ES-I3 (cell line): ENCODE results near the gene EMX1.

Experiments
- H3K36me3 ChIP-seq: 2 replicates; pipeline ENCODE4 v1.6.1; 2013; ENCODE audit warnings: mild to moderate bottlenecking, low read length, control low read depth, moderate library complexity; ENCODE audit not compliant: insufficient read depth
- H3K4me1 ChIP-seq: 2 replicates; pipeline ENCODE4 v1.6.1; 2013; ENCODE audit warnings: mild to moderate bottlenecking, control low read depth, low read length; ENCODE audit not compliant: insufficient read depth
- H3K9ac ChIP-seq: 2 replicates; pipeline ENCODE4 v1.6.1; 2013; ENCODE audit warnings: low read depth, mild to moderate bottlenecking, low read length, moderate library complexity
- H3K9me3 ChIP-seq: 2 replicates; pipeline ENCODE4 v1.6.1; 2013; ENCODE audit warnings: mild to moderate bottlenecking, low read length, moderate library complexity; ENCODE audit not compliant: control insufficient read depth, insufficient read depth

The EMX1 gene

DNA sequence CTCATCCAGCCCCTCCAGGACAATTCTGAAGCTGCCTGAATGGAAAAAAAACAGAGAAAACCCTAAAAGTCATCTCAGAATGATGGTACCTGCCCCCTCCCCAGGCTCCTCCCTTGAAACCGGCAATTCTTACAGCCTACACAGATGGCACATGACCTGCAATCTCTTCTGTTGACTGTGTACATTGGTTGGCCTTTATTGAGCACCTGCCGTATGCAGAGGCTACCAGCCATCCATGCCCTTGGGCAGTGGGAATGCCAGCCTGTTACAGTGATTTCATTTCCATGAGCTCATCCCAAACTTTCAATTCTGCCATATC, 57.1 kb downstream of the EMX1 start:
- Histone ChIP-seq H3K9me3 (no peaks in the 10 kb centered on the region), H3K36me3 (no peaks in the 10 kb centered on the region), H3K4me1 (peaks cover 22% of the 10 kb centered on the region), H3K9ac (no peak overlapping the region)

DNA sequence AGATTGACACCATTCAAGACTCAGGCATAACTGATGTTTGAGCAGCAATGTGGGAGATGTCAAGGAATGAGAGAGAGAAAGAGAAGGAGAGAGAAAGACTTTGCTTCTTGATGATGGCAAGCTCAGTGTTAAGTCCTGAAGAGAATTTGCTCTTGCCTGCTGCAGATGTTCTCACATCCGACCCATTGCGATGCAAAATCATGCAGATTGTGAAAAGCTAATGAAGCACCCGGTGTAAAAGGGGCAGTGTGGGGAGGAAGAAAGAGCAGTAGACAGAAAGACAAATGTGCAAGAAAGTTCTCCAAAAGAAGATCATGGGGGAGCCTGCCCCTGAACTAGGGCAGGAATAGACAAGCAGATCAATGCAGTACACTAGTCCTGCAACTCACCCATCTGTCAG, 57.7 kb downstream of the EMX1 start:
- Histone ChIP-seq H3K9me3 (no peaks in the 10 kb centered on the region), H3K4me1 (peaks cover 25% of the 10 kb centered on the region), H3K36me3 (no peaks in the 10 kb centered on the region), H3K9ac (no peak overlapping the region)

DNA sequence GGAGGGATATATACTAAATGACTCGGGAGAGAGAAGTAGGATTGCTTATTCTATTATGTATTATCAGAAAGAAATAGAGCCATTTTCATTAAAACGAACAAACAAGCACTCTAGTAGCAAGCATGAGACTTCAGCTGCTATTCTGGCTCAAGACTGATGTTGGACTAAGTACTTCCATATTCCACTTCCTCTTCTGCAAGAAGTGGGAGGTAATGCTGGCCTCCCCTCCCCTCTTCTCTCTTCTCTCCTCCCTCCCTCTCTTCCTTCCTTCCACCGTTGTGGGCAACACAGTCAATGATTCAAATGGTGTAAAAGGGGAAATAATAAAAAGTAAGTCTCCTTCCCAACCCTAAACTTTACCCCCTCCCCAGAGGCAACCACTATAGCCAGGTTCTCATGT, 62.6 kb downstream of the EMX1 start:
- peaks cover 24% of the 10 kb centered on the region for H3K4me1 ChIP-seq
- H3K9me3 ChIP-seq = no peaks in the 10 kb centered on the region
- H3K9ac ChIP-seq = no peak overlapping the region
- no peaks in the 10 kb centered on the region for H3K36me3 ChIP-seq

DNA sequence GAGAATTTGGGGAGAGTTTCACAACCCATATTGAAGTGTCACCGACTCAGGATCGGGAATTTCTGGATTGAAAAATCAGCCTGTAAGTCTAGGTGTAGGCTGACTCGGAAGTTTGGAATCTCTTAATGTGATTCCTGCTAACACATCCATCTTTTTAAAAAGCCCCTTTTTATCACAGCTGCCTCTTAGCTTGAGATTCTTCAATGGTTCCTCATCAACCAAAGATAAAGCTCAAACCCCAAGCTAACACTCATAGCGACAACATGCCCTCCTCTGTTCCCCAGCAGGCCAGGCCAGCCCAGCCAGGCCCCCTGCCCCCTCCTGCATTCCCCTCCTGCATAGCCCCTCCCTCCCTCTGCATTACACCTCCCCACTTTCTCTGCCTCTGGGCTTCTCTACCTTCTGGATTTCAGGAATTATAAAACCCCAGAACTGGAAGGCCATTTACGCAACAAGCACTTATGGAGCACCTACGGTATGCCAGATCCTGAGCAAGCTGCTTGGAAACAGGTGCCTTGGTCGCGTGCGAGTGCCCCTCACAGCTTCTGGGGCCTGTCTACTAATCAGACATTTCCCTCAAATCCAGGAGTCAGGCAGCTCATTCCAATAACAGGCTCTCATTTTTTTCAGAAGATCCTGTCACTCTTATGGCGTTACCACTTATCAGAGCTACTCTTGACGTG, 63.4 kb downstream of the EMX1 start:
- Histone ChIP-seq H3K9me3 (no peaks in the 10 kb centered on the region), H3K9ac (no peak overlapping the region), H3K36me3 (no peaks in the 10 kb centered on the region), H3K4me1 (peaks cover 16% of the 10 kb centered on the region)

DNA sequence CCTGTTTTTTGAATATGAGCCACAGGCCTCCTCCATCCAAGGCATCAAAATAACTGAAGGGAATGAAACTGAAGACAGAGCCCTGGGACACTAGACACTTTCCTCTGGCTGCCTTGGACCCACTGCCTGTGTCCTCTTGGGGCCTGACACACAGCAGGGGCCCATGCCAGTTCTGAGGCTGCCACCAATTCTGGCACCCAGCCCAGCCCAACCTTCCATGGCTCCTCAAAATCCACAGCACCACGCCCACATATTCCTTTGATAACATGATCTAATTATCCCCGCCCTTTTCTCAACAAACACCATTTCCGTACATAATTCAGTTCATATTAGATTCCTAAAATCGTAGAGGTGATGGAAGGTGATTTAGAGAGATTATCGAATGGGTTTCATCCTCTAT, 64.2 kb downstream of the EMX1 start:
- H3K9me3 ChIP-seq = no peaks in the 10 kb centered on the region
- peaks cover 14% of the 10 kb centered on the region for H3K4me1 ChIP-seq
- H3K9ac ChIP-seq = no peak overlapping the region
- H3K36me3 ChIP-seq = no peaks in the 10 kb centered on the region; the same call in 1 of the 2 replicates

DNA sequence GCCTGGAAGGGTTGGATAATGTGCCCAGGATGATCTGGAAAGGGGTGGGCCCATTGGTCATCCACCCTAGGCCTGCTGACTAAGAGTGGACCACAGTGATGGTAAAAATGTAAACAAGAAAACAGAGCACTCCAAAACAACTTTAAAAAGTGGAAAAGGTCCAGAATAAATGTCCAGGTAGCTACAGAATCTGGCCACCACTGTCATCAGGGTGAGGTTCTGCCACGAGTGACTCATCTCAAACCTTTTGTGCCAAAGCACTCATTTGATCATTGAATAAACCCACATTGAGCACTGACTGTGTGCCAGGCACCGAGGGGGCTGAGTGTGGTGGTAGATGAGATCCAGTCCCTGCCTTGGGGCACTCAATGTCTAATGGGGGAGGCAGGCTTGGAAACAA, 64.9 kb downstream of the EMX1 start:
- Histone ChIP-seq H3K36me3 (no peaks in the 10 kb centered on the region; the same call in 1 of the 2 replicates), H3K9me3 (no peaks in the 10 kb centered on the region), H3K4me1 (peaks cover 14% of the 10 kb centered on the region), H3K9ac (no peak overlapping the region)

DNA sequence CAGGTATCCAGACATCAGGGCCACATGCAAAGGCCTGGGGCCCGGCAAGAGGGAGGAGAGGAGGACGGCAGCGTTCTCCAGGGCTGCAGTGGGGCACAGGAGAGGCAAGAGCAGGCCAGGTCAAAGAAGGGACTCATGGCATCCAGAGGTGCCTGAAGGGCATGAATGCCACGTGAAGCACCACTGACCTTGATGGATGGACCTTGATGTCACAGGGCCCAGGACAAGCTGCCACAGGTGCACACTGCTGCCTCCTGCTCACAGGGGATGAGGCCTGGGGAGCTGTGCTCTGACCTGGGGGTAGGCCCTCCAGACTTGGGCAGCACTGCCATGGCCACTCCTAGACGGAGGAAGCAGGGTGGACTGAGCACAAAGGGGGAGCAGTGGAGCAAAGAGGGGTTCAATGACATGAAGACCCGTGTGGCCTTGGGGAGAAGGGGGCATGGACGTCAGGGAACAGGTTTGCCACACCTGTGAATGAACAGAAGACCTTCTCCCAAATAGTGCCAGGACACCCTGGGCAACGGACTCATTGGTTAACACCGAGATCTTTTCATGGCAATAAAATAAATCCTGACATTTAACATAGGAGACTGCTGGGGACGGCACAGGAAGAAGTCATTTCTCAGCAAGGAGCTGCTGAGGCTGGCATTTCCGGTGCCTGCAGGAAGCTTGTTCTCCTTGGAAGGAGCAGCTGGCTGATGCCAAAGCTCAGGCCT, 65.6 kb downstream of the EMX1 start:
- H3K9ac ChIP-seq = no peak overlapping the region

DNA sequence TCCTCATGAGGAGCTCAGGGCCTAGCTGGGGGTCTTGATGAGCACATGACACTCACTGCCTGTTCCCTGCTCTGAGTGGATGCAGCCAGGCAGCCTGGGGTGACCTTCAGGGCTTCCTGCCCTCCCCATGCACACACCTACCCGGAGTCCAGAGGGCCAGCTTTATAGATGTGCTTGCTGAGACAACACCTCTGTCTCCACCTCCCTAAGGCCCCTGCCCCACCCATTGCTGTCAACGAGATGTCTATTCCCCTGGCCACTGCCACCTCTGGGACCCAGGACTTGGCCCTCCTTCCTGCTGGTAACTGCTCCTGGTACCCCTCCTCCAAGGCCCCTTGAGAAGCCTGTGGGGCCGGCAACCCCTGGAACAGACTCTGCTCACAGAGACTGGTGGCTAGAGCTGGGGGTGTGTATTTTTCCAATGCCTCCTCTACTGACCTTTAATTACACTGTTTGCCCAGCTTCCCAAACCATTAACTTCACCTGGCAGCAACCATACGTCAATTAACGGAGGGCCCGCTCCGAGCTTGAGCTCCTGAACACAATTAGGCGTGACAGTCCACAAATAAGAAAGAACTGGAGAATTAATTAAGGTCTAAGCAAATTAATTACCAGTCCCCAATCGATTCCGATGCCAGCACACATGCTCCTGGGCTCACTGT, 66.3 kb downstream of the EMX1 start:
- H3K9me3 ChIP-seq = no peaks in the 10 kb centered on the region
- peaks cover 14% of the 10 kb centered on the region for H3K4me1 ChIP-seq
- H3K9ac ChIP-seq = no peak overlapping the region
- H3K36me3 ChIP-seq = no peaks in the 10 kb centered on the region; the same call in 1 of the 2 replicates

More for the DNA sequence above, 65.6 kb downstream of the EMX1 start:
- no peaks in the 10 kb centered on the region; the same call in 1 of the 2 replicates for H3K36me3 ChIP-seq
- H3K9me3 ChIP-seq = no peaks in the 10 kb centered on the region
- H3K4me1 ChIP-seq = peaks cover 14% of the 10 kb centered on the region

DNA sequence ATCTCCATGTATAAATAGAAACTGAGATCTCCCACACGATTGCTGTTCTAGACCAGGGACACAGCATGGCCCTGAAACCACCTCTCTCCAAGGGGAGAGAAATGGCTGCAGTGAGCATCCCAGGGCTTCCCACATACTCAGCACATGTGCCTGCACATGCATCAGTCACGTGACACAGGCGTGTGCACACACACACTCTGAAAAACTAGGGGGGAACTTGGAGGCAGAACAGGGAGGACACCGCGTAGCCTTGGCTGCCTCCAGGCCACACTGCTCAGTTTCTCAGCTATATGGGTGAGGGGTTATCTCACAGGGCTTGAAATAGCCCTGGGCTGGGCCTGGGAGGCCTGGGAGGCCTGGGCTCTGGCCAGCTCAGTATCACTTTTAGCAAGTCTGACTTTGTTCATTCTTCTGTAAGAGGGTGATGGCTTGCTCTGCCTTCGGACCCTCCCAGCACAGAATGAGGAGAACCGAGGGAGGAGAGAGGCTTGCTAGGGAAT, 66.9 kb downstream of the EMX1 start:
- Histone ChIP-seq H3K9me3 (no peaks in the 10 kb centered on the region), H3K9ac (no peak overlapping the region)

More for the DNA sequence above, 66.9 kb downstream of the EMX1 start:
- no peaks in the 10 kb centered on the region; the same call in 1 of the 2 replicates for H3K36me3 ChIP-seq
- H3K4me1 ChIP-seq = peaks cover 14% of the 10 kb centered on the region
